Measurements from ENCODE around the gene TAOK1. TPM values are rescaled to one million over a fixed set of nuclear protein-coding genes. Genes with fewer than 3 reads are reported as not detected.

Gene TAOK1
- total RNA-seq, 1 experiment from 2014 or later: 87.1 TPM

DNA sequence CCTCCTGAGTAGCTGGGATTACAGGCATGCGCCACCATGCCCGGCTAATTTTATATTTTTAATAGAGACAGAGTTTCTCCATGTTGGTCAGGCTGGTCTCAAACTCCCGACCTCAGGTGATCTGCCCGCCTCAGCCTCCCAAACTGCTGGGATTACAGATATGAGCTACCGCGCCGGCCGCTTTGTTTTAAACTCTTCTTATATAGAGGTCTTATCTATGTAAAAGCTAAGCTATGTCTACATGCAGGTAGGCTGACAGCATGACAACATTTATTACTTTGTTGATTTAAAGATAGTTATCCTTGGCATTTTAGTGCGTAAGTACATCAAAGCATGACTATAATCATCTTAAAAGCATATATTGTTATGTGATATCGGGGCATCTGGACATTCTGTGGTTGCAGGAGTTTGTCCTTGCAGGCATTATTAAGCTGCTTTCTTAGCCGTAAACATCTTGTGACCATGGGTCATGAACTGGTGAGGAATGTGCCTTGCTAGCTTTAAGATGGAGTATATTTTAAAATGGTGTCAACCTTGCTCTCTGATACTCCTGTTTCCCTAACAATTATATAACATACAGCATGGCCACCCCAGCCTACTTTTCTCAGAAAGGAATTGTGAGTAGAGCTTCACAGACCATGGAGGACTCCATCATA is 45.8 kb upstream of the TAOK1 start (continued):
- TF ChIP-seq, protein P1, sequence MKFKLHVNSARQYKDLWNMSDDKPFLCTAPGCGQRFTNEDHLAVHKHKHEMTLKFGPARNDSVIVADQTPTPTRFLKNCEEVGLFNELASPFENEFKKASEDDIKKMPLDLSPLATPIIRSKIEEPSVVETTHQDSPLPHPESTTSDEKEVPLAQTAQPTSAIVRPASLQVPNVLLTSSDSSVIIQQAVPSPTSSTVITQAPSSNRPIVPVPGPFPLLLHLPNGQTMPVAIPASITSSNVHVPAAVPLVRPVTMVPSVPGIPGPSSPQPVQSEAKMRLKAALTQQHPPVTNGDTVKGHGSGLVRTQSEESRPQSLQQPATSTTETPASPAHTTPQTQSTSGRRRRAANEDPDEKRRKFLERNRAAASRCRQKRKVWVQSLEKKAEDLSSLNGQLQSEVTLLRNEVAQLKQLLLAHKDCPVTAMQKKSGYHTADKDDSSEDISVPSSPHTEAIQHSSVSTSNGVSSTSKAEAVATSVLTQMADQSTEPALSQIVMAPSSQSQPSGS (CRISPR knock-in tag; IDR thresholded peaks at IDR 0.05; ENCODE audit: borderline replicate concordance, low read depth): no peak
- no peak for TF ChIP-seq TEAD1 (CRISPR knock-in tag; IDR thresholded peaks at IDR 0.05)
- no peak for TF ChIP-seq NR2C2 (CRISPR knock-in tag; IDR thresholded peaks at IDR 0.05)
- TF ChIP-seq, protein P2, sequence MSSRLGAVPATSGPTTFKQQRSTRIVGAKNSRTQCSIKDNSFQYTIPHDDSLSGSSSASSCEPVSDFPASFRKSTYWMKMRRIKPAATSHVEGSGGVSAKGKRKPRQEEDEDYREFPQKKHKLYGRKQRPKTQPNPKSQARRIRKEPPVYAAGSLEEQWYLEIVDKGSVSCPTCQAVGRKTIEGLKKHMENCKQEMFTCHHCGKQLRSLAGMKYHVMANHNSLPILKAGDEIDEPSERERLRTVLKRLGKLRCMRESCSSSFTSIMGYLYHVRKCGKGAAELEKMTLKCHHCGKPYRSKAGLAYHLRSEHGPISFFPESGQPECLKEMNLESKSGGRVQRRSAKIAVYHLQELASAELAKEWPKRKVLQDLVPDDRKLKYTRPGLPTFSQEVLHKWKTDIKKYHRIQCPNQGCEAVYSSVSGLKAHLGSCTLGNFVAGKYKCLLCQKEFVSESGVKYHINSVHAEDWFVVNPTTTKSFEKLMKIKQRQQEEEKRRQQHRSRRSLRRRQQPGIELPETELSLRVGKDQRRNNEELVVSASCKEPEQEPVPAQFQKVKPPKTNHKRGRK (CRISPR knock-in tag; IDR thresholded peaks at IDR 0.05; ENCODE audit: borderline replicate concordance): no peak
- TF ChIP-seq TCF7 (CRISPR knock-in tag; IDR thresholded peaks at IDR 0.05; ENCODE audit: low read depth): no peak
- TF ChIP-seq ZNF121 (CRISPR knock-in tag; IDR thresholded peaks at IDR 0.05): no peak
- TF ChIP-seq, protein P3, sequence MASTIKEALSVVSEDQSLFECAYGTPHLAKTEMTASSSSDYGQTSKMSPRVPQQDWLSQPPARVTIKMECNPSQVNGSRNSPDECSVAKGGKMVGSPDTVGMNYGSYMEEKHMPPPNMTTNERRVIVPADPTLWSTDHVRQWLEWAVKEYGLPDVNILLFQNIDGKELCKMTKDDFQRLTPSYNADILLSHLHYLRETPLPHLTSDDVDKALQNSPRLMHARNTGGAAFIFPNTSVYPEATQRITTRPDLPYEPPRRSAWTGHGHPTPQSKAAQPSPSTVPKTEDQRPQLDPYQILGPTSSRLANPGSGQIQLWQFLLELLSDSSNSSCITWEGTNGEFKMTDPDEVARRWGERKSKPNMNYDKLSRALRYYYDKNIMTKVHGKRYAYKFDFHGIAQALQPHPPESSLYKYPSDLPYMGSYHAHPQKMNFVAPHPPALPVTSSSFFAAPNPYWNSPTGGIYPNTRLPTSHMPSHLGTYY (CRISPR knock-in tag; IDR thresholded peaks at IDR 0.05): no peak
- TF ChIP-seq, protein P4, sequence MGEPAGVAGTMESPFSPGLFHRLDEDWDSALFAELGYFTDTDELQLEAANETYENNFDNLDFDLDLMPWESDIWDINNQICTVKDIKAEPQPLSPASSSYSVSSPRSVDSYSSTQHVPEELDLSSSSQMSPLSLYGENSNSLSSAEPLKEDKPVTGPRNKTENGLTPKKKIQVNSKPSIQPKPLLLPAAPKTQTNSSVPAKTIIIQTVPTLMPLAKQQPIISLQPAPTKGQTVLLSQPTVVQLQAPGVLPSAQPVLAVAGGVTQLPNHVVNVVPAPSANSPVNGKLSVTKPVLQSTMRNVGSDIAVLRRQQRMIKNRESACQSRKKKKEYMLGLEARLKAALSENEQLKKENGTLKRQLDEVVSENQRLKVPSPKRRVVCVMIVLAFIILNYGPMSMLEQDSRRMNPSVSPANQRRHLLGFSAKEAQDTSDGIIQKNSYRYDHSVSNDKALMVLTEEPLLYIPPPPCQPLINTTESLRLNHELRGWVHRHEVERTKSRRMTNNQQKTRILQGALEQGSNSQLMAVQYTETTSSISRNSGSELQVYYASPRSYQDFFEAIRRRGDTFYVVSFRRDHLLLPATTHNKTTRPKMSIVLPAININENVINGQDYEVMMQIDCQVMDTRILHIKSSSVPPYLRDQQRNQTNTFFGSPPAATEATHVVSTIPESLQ (CRISPR knock-in tag; IDR thresholded peaks at IDR 0.05): no peak

DNA sequence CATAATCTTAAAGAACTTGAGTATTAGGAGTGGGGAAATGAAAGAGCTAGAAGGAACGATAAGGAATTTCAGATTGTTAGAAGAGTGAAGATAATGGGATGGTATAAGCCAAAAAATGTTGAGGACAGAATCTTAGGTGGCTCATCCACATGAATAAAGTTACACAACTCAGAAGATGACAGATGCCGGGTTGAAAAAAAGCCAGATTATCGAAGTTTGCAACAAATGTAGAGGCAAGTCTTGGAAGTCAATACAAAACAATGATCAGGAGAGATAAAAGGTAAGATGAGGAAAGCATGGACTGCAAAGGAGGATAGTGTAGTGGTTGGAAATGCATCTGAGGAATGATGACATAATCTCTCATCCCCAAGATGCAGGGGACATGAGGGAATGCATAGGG is 45.1 kb upstream of the TAOK1 start:
- CTCF ChIA-PET: interaction anchor here (1.7 to 1.9 kb wide), 2 partner anchors 25 to 221 kb away, joined by 4 to 9 read pairs; no protein-coding TSS in a partner anchor
- no peaks in the 10 kb centered on the region for H3K27me3 Mint-ChIP-seq (ENCODE audit: low read depth)
- no peaks in the 10 kb centered on the region for H3K4me1 Mint-ChIP-seq
- no peak overlapping the region for H3K4me3 Mint-ChIP-seq
- POLR2A ChIA-PET: interaction anchor here (0.7 to 1.4 kb wide), 3 partner anchors 51 to 450 kb away, joined by 3 to 7 read pairs (median 3); partner anchors contain the start of gene NUFIP2
- DNase-seq (ENCODE audit: low spot score): no peak
- no peak overlapping the region for H3K27ac Mint-ChIP-seq
- no peaks in the 10 kb centered on the region for H3K9me3 Mint-ChIP-seq
- no peaks in the 10 kb centered on the region for H3K36me3 Mint-ChIP-seq
- ATAC-seq: no peak
- TF ChIP-seq, protein P3 (CRISPR knock-in tag; IDR thresholded peaks at IDR 0.05): no peak
- TF ChIP-seq, protein P5, sequence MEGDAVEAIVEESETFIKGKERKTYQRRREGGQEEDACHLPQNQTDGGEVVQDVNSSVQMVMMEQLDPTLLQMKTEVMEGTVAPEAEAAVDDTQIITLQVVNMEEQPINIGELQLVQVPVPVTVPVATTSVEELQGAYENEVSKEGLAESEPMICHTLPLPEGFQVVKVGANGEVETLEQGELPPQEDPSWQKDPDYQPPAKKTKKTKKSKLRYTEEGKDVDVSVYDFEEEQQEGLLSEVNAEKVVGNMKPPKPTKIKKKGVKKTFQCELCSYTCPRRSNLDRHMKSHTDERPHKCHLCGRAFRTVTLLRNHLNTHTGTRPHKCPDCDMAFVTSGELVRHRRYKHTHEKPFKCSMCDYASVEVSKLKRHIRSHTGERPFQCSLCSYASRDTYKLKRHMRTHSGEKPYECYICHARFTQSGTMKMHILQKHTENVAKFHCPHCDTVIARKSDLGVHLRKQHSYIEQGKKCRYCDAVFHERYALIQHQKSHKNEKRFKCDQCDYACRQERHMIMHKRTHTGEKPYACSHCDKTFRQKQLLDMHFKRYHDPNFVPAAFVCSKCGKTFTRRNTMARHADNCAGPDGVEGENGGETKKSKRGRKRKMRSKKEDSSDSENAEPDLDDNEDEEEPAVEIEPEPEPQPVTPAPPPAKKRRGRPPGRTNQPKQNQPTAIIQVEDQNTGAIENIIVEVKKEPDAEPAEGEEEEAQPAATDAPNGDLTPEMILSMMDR (IDR thresholded peaks at IDR 0.05): no peak
- TF ChIP-seq ZNF396 (CRISPR knock-in tag; IDR thresholded peaks at IDR 0.05; ENCODE audit: borderline replicate concordance) (no peak), JUN (CRISPR knock-in tag; IDR thresholded peaks at IDR 0.05) (no peak), MXD4 (CRISPR knock-in tag; IDR thresholded peaks at IDR 0.05; ENCODE audit: borderline replicate concordance) (no peak), NR3C1 (CRISPR knock-in tag; conservative IDR thresholded peaks at IDR 0.05; ENCODE audit: low read depth) (no peak), GTF2I (CRISPR knock-in tag; conservative IDR thresholded peaks at IDR 0.05) (no peak), SMAD4 (CRISPR knock-in tag; IDR thresholded peaks at IDR 0.05) (no peak), KAT7 (CRISPR knock-in tag; IDR thresholded peaks at IDR 0.05; ENCODE audit: borderline replicate concordance) (no peak), TEAD4 (CRISPR knock-in tag; IDR thresholded peaks at IDR 0.05) (no peak)
- TF ChIP-seq, protein P6, sequence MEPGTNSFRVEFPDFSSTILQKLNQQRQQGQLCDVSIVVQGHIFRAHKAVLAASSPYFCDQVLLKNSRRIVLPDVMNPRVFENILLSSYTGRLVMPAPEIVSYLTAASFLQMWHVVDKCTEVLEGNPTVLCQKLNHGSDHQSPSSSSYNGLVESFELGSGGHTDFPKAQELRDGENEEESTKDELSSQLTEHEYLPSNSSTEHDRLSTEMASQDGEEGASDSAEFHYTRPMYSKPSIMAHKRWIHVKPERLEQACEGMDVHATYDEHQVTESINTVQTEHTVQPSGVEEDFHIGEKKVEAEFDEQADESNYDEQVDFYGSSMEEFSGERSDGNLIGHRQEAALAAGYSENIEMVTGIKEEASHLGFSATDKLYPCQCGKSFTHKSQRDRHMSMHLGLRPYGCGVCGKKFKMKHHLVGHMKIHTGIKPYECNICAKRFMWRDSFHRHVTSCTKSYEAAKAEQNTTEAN (CRISPR knock-in tag; IDR thresholded peaks at IDR 0.05): no peak
- TF ChIP-seq, protein P7, sequence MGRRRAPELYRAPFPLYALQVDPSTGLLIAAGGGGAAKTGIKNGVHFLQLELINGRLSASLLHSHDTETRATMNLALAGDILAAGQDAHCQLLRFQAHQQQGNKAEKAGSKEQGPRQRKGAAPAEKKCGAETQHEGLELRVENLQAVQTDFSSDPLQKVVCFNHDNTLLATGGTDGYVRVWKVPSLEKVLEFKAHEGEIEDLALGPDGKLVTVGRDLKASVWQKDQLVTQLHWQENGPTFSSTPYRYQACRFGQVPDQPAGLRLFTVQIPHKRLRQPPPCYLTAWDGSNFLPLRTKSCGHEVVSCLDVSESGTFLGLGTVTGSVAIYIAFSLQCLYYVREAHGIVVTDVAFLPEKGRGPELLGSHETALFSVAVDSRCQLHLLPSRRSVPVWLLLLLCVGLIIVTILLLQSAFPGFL (CRISPR knock-in tag; IDR thresholded peaks at IDR 0.05; ENCODE audit: borderline replicate concordance): no peak
- TF ChIP-seq, protein P8, sequence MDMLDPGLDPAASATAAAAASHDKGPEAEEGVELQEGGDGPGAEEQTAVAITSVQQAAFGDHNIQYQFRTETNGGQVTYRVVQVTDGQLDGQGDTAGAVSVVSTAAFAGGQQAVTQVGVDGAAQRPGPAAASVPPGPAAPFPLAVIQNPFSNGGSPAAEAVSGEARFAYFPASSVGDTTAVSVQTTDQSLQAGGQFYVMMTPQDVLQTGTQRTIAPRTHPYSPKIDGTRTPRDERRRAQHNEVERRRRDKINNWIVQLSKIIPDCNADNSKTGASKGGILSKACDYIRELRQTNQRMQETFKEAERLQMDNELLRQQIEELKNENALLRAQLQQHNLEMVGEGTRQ (CRISPR knock-in tag; IDR thresholded peaks at IDR 0.05): no peak
- TF ChIP-seq, protein P9, sequence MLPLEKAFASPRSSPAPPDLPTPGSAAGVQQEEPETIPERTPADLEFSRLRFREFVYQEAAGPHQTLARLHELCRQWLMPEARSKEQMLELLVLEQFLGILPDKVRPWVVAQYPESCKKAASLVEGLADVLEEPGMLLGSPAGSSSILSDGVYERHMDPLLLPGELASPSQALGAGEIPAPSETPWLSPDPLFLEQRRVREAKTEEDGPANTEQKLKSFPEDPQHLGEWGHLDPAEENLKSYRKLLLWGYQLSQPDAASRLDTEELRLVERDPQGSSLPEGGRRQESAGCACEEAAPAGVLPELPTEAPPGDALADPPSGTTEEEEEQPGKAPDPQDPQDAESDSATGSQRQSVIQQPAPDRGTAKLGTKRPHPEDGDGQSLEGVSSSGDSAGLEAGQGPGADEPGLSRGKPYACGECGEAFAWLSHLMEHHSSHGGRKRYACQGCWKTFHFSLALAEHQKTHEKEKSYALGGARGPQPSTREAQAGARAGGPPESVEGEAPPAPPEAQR (CRISPR knock-in tag; IDR thresholded peaks at IDR 0.05): no peak
